SU-DHL-6 (cell line): ENCODE results near the gene LFNG.
"Not testable (repeated sequence)": the region's sequence is repeated elsewhere in the genome, so short reads cannot be mapped to it uniquely, and the experiment has no call there.

Experiments used
- H2AFZ ChIP-seq: fragments of 200-600 bp; sonication (generic); 2 replicates; pipeline ENCODE4 v1.6.1; 2014; ENCODE audit warnings: low read depth, mild to moderate bottlenecking, moderate library complexity, mixed read lengths, antibody characterized with exemption, low read length; ENCODE audit not compliant: severe bottlenecking
- H3F3A ChIP-seq: fragments of 200-600 bp; shearing (Covaris generic); 2 replicates; pipeline ENCODE4 v1.6.0; 2016; ENCODE audit warnings: antibody characterized with exemption, mild to moderate bottlenecking; ENCODE audit not compliant: insufficient read depth
- H3K27ac ChIP-seq: fragments of 200-600 bp; sonication (generic); 2 replicates; pipeline ENCODE4 v1.5.1; 2016; ENCODE audit warnings: low read depth, mild to moderate bottlenecking, low read length, moderate library complexity, mixed read lengths
- H3K27me3 ChIP-seq: fragments of 200-600 bp; sonication (generic), shearing (Covaris generic); 2 replicates; pipeline ENCODE4 v1.6.0; 2014; ENCODE audit warnings: mild to moderate bottlenecking, low read length
- H3K36me3 ChIP-seq: fragments of 200-600 bp; sonication (generic); 2 replicates; pipeline ENCODE4 v1.6.1; 2014; ENCODE audit warnings: mild to moderate bottlenecking, low read length, mixed read lengths
- H3K4me2 ChIP-seq: fragments of 300-600, 200-600 bp; shearing (Covaris generic), sonication (generic); 2 replicates; pipeline ENCODE4 v1.6.0; 2014; ENCODE audit warnings: low read length, low read depth, mild to moderate bottlenecking; ENCODE audit not compliant: poor library complexity, severe bottlenecking
- H3K4me3 ChIP-seq: fragments of 200-600 bp; sonication (generic); 2 replicates; pipeline ENCODE4 v1.5.1; 2014; ENCODE audit warnings: antibody characterized with exemption, low read length, mild to moderate bottlenecking, mixed read lengths; ENCODE audit not compliant: insufficient read depth, poor library complexity, severe bottlenecking
- H3K79me2 ChIP-seq: fragments of 200-600 bp; sonication (generic); 2 replicates; pipeline ENCODE4 v1.6.1; 2014; ENCODE audit warnings: mild to moderate bottlenecking, low read length, moderate library complexity; ENCODE audit not compliant: insufficient read depth
- H3K9ac ChIP-seq: fragments of 200-600 bp; sonication (generic); 2 replicates; pipeline ENCODE4 v1.7.0; 2014; ENCODE audit warnings: mild to moderate bottlenecking, low read length
- H3K9me2 ChIP-seq: fragments of 200-600 bp; sonication (generic); replicated peaks from 2 replicates; pipeline ENCODE4 v1.6.1; 2014; ENCODE audit warnings: low read length; ENCODE audit not compliant: insufficient read depth
- H3K9me3 ChIP-seq: fragments of 200-600 bp; sonication (generic); 2 replicates; pipeline ENCODE4 v1.6.1; 2014; ENCODE audit warnings: low read length, mixed read lengths; ENCODE audit not compliant: insufficient read depth
- H4K20me1 ChIP-seq: fragments of 200-600 bp; sonication (generic); 2 replicates; pipeline ENCODE4 v1.6.1; 2014; ENCODE audit warnings: low read depth, mild to moderate bottlenecking, antibody characterized with exemption, low read length, moderate library complexity, mixed read lengths
- EZH2phosphoT487 ChIP-seq: fragments of 200-600 bp; sonication (generic), shearing (Covaris generic); conservative IDR thresholded peaks from 2 replicates; pipeline ENCODE4 v1.6.1; 2018; ENCODE audit warnings: mild to moderate bottlenecking, antibody characterized with exemption, low read length, moderate library complexity, mixed read lengths
- TF ChIP-seq, protein P1 (sequence below): fragments of 200-600 bp; sonication (generic); IDR thresholded peaks from one replicate; pipeline ENCODE4 v1.5.1; 2017; ENCODE audit warnings: antibody characterized with exemption, mild to moderate bottlenecking, low read length, moderate library complexity; ENCODE audit not compliant: insufficient read depth, poor library complexity, severe bottlenecking

LFNG gene

GRCh38 chr7:2558629-2559282 is 39.2 kb downstream of the LFNG start, which contains the start of gene IQCE:
Gene IQCE (plus strand): TSS chr7:2558979. CDS start chr7:2559182, 203 bp downstream.
- H2AFZ ChIP-seq, result peak within 1 kb of the TSS; percentile 80
- peak within 1 kb of the TSS; percentile 49 for H3K9ac ChIP-seq
- no peak within 1 kb of the TSS for H3K27ac ChIP-seq

GRCh38 chr7:2559283-2559950 is 39.8 kb downstream of the LFNG start:
- no peaks in the 10 kb centered on the region for H3K27me3 ChIP-seq
- H4K20me1 ChIP-seq, result no peaks in the 10 kb centered on the region
- H3K9ac ChIP-seq, result peak overlapping the region; percentile 49
- H2AFZ ChIP-seq, result peak overlapping the region; percentile 80
- H3K4me2 ChIP-seq, result peak overlapping the region; percentile 58
- H3K36me3 ChIP-seq, result no peaks in the 10 kb centered on the region
- H3K79me2 ChIP-seq, result peaks cover 5% of the 10 kb centered on the region; the same call in 1 of the 2 replicates
- peaks cover 3% of the 10 kb centered on the region; the same call in 1 of the 2 replicates for H3F3A ChIP-seq
- TF ChIP-seq, protein P1, sequence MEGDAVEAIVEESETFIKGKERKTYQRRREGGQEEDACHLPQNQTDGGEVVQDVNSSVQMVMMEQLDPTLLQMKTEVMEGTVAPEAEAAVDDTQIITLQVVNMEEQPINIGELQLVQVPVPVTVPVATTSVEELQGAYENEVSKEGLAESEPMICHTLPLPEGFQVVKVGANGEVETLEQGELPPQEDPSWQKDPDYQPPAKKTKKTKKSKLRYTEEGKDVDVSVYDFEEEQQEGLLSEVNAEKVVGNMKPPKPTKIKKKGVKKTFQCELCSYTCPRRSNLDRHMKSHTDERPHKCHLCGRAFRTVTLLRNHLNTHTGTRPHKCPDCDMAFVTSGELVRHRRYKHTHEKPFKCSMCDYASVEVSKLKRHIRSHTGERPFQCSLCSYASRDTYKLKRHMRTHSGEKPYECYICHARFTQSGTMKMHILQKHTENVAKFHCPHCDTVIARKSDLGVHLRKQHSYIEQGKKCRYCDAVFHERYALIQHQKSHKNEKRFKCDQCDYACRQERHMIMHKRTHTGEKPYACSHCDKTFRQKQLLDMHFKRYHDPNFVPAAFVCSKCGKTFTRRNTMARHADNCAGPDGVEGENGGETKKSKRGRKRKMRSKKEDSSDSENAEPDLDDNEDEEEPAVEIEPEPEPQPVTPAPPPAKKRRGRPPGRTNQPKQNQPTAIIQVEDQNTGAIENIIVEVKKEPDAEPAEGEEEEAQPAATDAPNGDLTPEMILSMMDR, result no peak
- no peak for TF ChIP-seq EZH2phosphoT487
- peak overlapping the region; percentile 68 for H3K4me3 ChIP-seq
- H3K9me3 ChIP-seq, result no peaks in the 10 kb centered on the region
- H3K9me2 ChIP-seq, result no peaks in the 10 kb centered on the region
- no peak overlapping the region for H3K27ac ChIP-seq

More at GRCh38 chr7:2558629-2559282, 39.2 kb downstream of the LFNG start, which contains the start of gene IQCE:
- Histone ChIP-seq H3K9me2 (no peaks in the 10 kb centered on the region), H3K79me2 (peaks cover 11% of the 10 kb centered on the region), H3K9me3 (no peaks in the 10 kb centered on the region), H3K4me3 (peak within 1 kb of the TSS; percentile 68), H3K27me3 (no peaks in the 10 kb centered on the region), H3K4me2 (peak within 1 kb of the TSS; percentile 58), H3F3A (peaks cover 3% of the 10 kb centered on the region; the same call in 1 of the 2 replicates), H3K36me3 (no peaks in the 10 kb centered on the region), H4K20me1 (no peaks in the 10 kb centered on the region)
- TF ChIP-seq, protein P1, result no peak
- TF ChIP-seq EZH2phosphoT487, result no peak

DNA sequence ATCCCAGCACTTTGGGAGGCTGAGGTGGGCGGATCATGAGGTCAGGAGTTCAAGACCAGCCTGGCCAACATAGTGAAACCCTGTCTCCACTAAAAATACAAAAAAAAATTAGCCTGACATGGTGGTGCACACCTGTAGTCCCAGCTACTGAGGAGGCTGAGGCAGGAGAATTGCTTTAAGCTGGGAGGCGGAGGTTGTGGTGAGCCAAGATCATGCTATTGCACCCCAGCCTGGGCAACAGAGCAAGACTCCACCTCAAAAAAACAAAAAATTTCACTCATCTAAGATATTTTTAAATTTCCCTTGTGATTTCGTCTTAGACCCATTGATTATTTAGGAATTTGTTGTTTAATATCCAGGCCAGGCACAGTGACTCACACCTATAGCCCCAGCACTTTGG is 44.4 kb downstream of the LFNG start:
- H3K36me3 ChIP-seq, H3K4me3 ChIP-seq, H3F3A ChIP-seq, H2AFZ ChIP-seq, H3K27me3 ChIP-seq, H4K20me1 ChIP-seq, H3K9me2 ChIP-seq, H3K9me3 ChIP-seq, H3K27ac ChIP-seq, H3K9ac ChIP-seq, H3K4me2 ChIP-seq, H3K79me2 ChIP-seq: not testable (repeated sequence)

DNA sequence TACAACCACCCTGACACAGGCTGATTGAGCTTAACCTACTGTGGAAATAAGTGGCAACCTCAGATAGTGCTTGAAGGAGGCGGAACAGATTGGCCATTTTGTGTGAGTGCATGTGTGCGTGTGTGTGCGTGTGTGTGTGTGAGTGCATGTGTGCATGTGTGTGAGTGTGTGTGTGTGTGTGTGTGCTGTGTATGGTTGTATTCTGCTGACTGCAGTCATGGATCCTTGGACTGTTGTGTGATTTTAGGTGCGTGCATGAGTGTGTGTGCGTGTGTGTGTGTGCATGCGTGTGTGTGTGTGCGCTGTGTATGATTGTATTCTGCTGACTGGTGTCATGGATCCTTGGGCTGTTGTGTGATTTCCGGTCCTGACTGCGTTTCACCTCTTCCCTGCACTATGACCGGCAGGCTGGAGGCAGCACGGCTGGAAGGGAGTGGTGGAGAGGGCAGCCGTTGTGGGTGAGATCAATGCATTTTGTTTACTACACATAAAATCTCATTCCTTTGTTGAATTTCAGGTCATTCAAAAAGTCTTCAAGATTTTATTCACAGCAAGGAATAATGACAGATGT is 45.5 kb downstream of the LFNG start:
- Histone ChIP-seq H3K27me3 (no peaks in the 10 kb centered on the region), H3K9me2 (no peaks in the 10 kb centered on the region), H2AFZ (no peak overlapping the region), H4K20me1 (no peaks in the 10 kb centered on the region), H3K4me3 (no peak overlapping the region), H3K79me2 (no peaks in the 10 kb centered on the region), H3F3A (no peaks in the 10 kb centered on the region; the same call in 1 of the 2 replicates), H3K9me3 (no peaks in the 10 kb centered on the region), H3K36me3 (no peaks in the 10 kb centered on the region), H3K4me2 (no peak overlapping the region), H3K27ac (no peak overlapping the region), H3K9ac (no peak overlapping the region)
- TF ChIP-seq, protein P1, result no peak
- no peak for TF ChIP-seq EZH2phosphoT487
